A549 (cell line): ENCODE data around the gene ZG16. TPM values are rescaled to one million over a fixed set of nuclear protein-coding genes. Genes with fewer than 3 reads are reported as not detected.
"Not testable (repeated sequence)": the region's sequence is repeated elsewhere in the genome, so short reads cannot be mapped to it uniquely, and the experiment has no call there.

Source experiments
- ATAC-seq, 2 experiments: fragments of 200-7000 bp in 1 of 2; fragments of >200 bp in 1 of 2; cut with Nextera tagmentation in 1 of 2; cut with Tn5 transposase in 1 of 2; 3 replicates each; pipeline versions ENCODE4 v1.8.0 to v1.9.1; 2018 to 2020; ENCODE audit warnings: mild to moderate bottlenecking in 1 of 2, moderate library complexity in 1 of 2
- CTCF ChIA-PET: fragments of 300-600 bp; sonication (Branson Sonifier 250); formaldehyde crosslinking; extraction: SDS; loops from one replicate; lab custom pipeline; 2021; ENCODE audit warnings: antibody characterized with exemption, inconsistent platforms; lab: Yijun Ruan, JAX
- POLR2A ChIA-PET: fragments of 350-600 bp; formaldehyde crosslinking; extraction: SDS; loops from one replicate; lab custom pipeline; 2021; ENCODE audit warnings: antibody characterized with exemption, inconsistent platforms; lab: Yijun Ruan, JAX
- DNase-seq, 2 experiments: peaks; one replicate each; pipeline versions ENCODE4 v3.0.0 to v3.0.0-alpha.2; 2011 to 2016; ENCODE audit warnings: low read depth in 1 of 2, low spot score in 1 of 2
- FAIRE-seq: peaks from 2 replicates; lab custom pipeline; 2011; peaks lifted over from hg19 to GRCh38; lab: Jason Lieb, UNC
- H3K27ac ChIP-seq, 2 experiments: fragments of >200 bp; sonication (Bioruptor Twin); formaldehyde crosslinking; 3 replicates each; pipeline ENCODE4 v1.5.1; 2016 to 2017
- H3K4me1 ChIP-seq: fragments of >200 bp; sonication (Bioruptor Twin); formaldehyde crosslinking; 3 replicates; pipeline ENCODE4 v1.6.1; 2016
- H3K4me2 ChIP-seq: fragments of >200 bp; sonication (Bioruptor Twin); formaldehyde crosslinking; 3 replicates; pipeline ENCODE4 v1.6.1; 2016
- H3K4me3 ChIP-seq: fragments of >200 bp; sonication (Bioruptor Twin); formaldehyde crosslinking; 3 replicates; pipeline ENCODE4 v1.5.1; 2016
- H3K9me3 ChIP-seq: fragments of >200 bp; sonication (Bioruptor Twin); formaldehyde crosslinking; 3 replicates; pipeline ENCODE4 v1.6.1; 2016
- CBX8 ChIP-seq: fragments of 200-600 bp; sonication (generic); IDR thresholded peaks from 2 replicates; pipeline ENCODE4 v1.6.1; 2016
- CHD2 ChIP-seq: fragments of 150-350 bp; IDR thresholded peaks from 2 replicates; pipeline ENCODE4 v1.6.1; 2014; ENCODE audit warnings: low read length; ENCODE audit not compliant: partially characterized antibody
- CHD4 ChIP-seq: fragments of 200-600 bp; sonication (generic); IDR thresholded peaks from 2 replicates; pipeline ENCODE4 v1.6.1; 2016; ENCODE audit warnings: antibody characterized with exemption, mild to moderate bottlenecking, borderline replicate concordance
- EHMT2 ChIP-seq: fragments of 200-600 bp; sonication (generic); IDR thresholded peaks from 2 replicates; pipeline ENCODE4 v1.6.1; 2016; ENCODE audit warnings: antibody characterized with exemption, low read depth, mild to moderate bottlenecking, moderate library complexity
- ESRRA ChIP-seq: fragments of 150-350 bp; IDR thresholded peaks from 2 replicates; pipeline ENCODE4 v1.6.1; 2014; ENCODE audit warnings: mild to moderate bottlenecking, low read length, borderline replicate concordance
- GATA3 ChIP-seq: IDR thresholded peaks from 2 replicates; pipeline ENCODE4 v1.6.1; 2012; ENCODE audit warnings: borderline replicate concordance
- HDAC2 ChIP-seq: fragments of 200-600 bp; sonication (generic); IDR thresholded peaks from 2 replicates; pipeline ENCODE4 v1.6.1; 2016
- HOXB5 ChIP-seq: fragments of 250-450 bp; sonication (Bioruptor Pico); IDR thresholded peaks from 2 replicates; pipeline ENCODE4 v1.5.0; 2020; ENCODE audit warnings: mild to moderate bottlenecking, moderate library complexity
- MAFK ChIP-seq: fragments of 450-650 bp; IDR thresholded peaks from 2 replicates; pipeline ENCODE4 v1.6.1; 2014; ENCODE audit not compliant: partially characterized antibody
- MAZ ChIP-seq: fragments of 150-350 bp; IDR thresholded peaks from 2 replicates; pipeline ENCODE4 v1.6.1; 2014; ENCODE audit warnings: antibody characterized with exemption, low read depth, low read length, borderline replicate concordance
- MYC ChIP-seq: IDR thresholded peaks from 2 replicates; pipeline ENCODE4 v1.6.1; 2012; ENCODE audit warnings: mild to moderate bottlenecking, inconsistent platforms, low read length, improper control_type of control experiment, borderline replicate concordance
- NFE2L2 ChIP-seq: fragments of 150-350 bp; conservative IDR thresholded peaks from 2 replicates; pipeline ENCODE4 v1.6.1; 2014; ENCODE audit warnings: low read length
- PHF8 ChIP-seq: fragments of 200-600 bp; sonication (generic); IDR thresholded peaks from 2 replicates; pipeline ENCODE4 v1.6.1; 2016; ENCODE audit warnings: low read depth, mild to moderate bottlenecking, antibody characterized with exemption, moderate library complexity, borderline replicate concordance
- RCOR1 ChIP-seq: fragments of 150-350 bp; IDR thresholded peaks from 2 replicates; pipeline ENCODE4 v1.6.1; 2014; ENCODE audit warnings: antibody characterized with exemption, low read length, low read depth
- RFX5 ChIP-seq: fragments of 450-650 bp; IDR thresholded peaks from 2 replicates; pipeline ENCODE4 v1.7.1; 2014; ENCODE audit warnings: antibody characterized with exemption, mild to moderate bottlenecking, moderate library complexity
- RNF2 ChIP-seq: fragments of 200-600 bp; sonication (generic); IDR thresholded peaks from 2 replicates; pipeline ENCODE4 v1.6.1; 2016; ENCODE audit warnings: low read depth, mild to moderate bottlenecking, antibody characterized with exemption, moderate library complexity, borderline replicate concordance
- SMC3 ChIP-seq: fragments of >200 bp; sonication (Bioruptor Twin); formaldehyde crosslinking; IDR thresholded peaks from 3 replicates; pipeline ENCODE4 v1.6.1; 2018; ENCODE audit warnings: inconsistent platforms
- TFCP2L1 ChIP-seq: fragments of 250-450 bp; sonication (Bioruptor Pico); IDR thresholded peaks from 2 replicates; pipeline ENCODE4 v1.5.0; 2021; ENCODE audit warnings: mild to moderate bottlenecking
- ZC3H11A ChIP-seq: fragments of 450-650 bp; IDR thresholded peaks from 2 replicates; pipeline ENCODE4 v1.6.1; 2014; ENCODE audit warnings: antibody characterized with exemption, mild to moderate bottlenecking
- WGBS: methylation state at CpG from one replicate; pipeline ENCODE4 v1.1.6; 2017; ENCODE audit errors: missing lambda C conversion rate; 5-methylcytosine and 5-hydroxymethylcytosine counted together
- polyA plus RNA-seq, 4 experiments: library from polyadenylated mRNA; depleted of rRNA in 3 of 4; stranded (reverse); fragments of >200 nt; fragmentation: RNase III in 1 of 4; extraction: RNeasy Plus Mini Kit Qiagen cat#74134 plus additional on column Dnase treatment in 1 of 4; gene quantifications; 2 replicates in 3 of 4; 3 replicates in 1 of 4; pipeline ENCODE4 v1.2.3, GENCODE V29; 2011 to 2017
- TF ChIP-seq, protein P1 (sequence below): fragments of >200 bp; sonication (Bioruptor Twin); formaldehyde crosslinking; IDR thresholded peaks from 3 replicates; pipeline ENCODE4 v1.5.1; 2016
- TF ChIP-seq, protein P2 (sequence below): fragments of 250-450 bp; sonication (Bioruptor Pico); IDR thresholded peaks from 2 replicates; pipeline ENCODE4 v1.5.0; 2021; ENCODE audit warnings: mild to moderate bottlenecking, moderate library complexity, borderline replicate concordance
- TF ChIP-seq, protein P3 (sequence below): IDR thresholded peaks from 2 replicates; pipeline ENCODE4 v1.6.1; 2012
- TF ChIP-seq, protein P4 (sequence below): fragments of 450-650 bp; IDR thresholded peaks from 2 replicates; pipeline ENCODE4 v1.6.1; 2014; ENCODE audit warnings: antibody characterized with exemption
- TF ChIP-seq, protein P5 (sequence below): IDR thresholded peaks from 2 replicates; pipeline ENCODE4 v1.6.1; 2012; ENCODE audit warnings: low read depth, borderline replicate concordance

Gene ZG16
- polyA plus RNA-seq, 2 of the 4 experiments (the other 2 are of a cell fraction) = not detected

DNA sequence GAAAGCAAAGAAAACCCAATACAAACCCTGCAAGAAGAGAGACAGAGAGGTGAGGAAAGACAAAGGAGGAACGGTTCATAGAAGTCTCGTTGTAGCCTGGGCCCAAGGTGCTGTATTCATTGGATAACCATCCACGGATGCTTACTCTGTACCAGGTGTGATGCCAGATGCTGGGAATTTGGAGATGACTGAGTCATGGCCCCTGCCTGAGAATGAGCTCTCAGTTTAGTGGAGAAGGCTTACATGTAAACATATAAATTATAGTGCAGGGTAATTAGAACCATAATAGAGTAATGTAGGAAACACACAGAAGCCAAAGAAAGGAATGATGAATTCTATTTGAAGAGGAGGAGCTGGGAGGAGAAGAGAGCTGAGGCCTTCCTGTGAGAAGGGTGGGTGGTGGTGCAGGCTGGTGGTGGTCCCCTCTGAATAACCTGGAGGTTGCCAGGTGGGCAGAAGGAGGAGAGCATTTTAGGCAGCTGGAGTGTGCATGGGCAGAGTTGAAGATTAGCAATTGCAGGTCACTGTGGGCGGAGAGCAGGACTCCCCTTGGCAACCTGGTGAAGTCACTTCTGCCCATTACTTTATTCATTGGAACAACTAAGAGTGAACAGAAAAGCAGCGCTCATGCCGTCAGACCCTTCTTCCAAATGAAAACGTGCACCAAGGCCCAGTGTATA is 7.7 kb upstream of the ZG16 start:
- ChIA-PET CTCF (interaction anchor here (1.0 to 1.7 kb wide), 3 partner anchors 10 to 79 kb away, joined by 3 to 5 read pairs (median 3); no protein-coding TSS in a partner anchor), POLR2A (no interaction called here)
- H3K4me2 ChIP-seq = no peak overlapping the region
- no peak overlapping the region for H3K27ac ChIP-seq
- DNase-seq (no peak), ATAC-seq (no peak), FAIRE-seq (no peak)
- no peak overlapping the region for H3K4me3 ChIP-seq
- H3K9me3 ChIP-seq = no peaks in the 10 kb centered on the region
- 69% methylated on average over 7 of the region's 7 CpGs for WGBS
- H3K4me1 ChIP-seq = no peaks in the 10 kb centered on the region
- TF ChIP-seq HDAC2 (no peak), RNF2 (no peak), MAZ (no peak), SMC3 (no peak), MAFK (no peak), RCOR1 (no peak), GATA3 (no peak), HOXB5 (CRISPR knock-in tag) (no peak), TFCP2L1 (CRISPR knock-in tag) (no peak)
- TF ChIP-seq, protein P1, sequence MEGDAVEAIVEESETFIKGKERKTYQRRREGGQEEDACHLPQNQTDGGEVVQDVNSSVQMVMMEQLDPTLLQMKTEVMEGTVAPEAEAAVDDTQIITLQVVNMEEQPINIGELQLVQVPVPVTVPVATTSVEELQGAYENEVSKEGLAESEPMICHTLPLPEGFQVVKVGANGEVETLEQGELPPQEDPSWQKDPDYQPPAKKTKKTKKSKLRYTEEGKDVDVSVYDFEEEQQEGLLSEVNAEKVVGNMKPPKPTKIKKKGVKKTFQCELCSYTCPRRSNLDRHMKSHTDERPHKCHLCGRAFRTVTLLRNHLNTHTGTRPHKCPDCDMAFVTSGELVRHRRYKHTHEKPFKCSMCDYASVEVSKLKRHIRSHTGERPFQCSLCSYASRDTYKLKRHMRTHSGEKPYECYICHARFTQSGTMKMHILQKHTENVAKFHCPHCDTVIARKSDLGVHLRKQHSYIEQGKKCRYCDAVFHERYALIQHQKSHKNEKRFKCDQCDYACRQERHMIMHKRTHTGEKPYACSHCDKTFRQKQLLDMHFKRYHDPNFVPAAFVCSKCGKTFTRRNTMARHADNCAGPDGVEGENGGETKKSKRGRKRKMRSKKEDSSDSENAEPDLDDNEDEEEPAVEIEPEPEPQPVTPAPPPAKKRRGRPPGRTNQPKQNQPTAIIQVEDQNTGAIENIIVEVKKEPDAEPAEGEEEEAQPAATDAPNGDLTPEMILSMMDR = no peak
- TF ChIP-seq, protein P2, sequence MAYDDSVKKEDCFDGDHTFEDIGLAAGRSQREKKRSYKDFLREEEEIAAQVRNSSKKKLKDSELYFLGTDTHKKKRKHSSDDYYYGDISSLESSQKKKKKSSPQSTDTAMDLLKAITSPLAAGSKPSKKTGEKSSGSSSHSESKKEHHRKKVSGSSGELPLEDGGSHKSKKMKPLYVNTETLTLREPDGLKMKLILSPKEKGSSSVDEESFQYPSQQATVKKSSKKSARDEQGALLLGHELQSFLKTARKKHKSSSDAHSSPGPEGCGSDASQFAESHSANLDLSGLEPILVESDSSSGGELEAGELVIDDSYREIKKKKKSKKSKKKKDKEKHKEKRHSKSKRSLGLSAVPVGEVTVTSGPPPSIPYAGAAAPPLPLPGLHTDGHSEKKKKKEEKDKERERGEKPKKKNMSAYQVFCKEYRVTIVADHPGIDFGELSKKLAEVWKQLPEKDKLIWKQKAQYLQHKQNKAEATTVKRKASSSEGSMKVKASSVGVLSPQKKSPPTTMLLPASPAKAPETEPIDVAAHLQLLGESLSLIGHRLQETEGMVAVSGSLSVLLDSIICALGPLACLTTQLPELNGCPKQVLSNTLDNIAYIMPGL = no peak

DNA sequence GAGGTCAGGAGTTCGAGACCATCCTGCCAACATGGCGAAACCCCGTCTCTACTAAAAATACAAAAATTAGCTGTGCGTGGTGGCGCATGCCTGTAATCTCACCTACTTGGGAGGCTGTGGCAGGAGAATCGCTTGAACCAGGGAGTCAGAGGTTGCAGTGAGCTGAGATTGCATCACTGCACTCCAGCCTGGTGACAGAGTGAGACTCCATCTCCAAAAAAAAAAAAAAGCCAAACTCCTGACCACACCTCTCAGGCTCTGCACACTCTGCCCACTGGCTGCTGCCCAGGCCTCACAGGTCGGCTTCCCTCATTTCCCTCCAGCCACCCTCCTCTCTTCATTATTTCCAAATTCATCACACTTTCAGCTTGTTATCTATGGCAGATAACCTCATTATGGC is 5.7 kb upstream of the ZG16 start:
- WGBS = 83% methylated on average over 7 of the region's 7 CpGs
- POLR2A ChIA-PET, ATAC-seq, H3K4me1 ChIP-seq, FAIRE-seq, H3K4me3 ChIP-seq, H3K4me2 ChIP-seq, DNase-seq, H3K27ac ChIP-seq, H3K9me3 ChIP-seq: not testable (repeated sequence)
- CTCF ChIA-PET = interaction anchor here (1.4 to 3.3 kb wide), 2 partner anchors 18 to 43 kb away, joined by 4 to 17 read pairs; partner anchors contain the start of gene KIF22

DNA sequence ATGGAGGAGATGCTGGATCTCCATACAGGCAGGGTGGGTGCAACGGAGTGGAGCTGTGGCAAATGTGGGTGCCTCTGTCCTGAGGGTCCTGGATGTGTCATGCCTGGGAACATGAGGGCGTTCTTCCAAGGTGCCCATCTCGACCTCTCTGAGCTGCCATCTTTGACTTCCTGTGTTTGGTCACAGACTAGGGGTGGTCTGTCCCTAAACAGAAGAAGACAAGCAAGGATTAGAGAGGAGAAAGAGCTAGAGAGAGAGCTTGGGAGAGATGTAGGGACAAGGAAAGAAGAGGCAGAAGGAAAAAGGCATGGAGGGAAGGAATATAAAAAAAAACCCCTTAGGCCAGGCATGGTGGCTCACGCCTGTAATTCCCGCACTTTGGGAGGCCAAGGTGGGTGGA is 3.3 kb upstream of the ZG16 start:
- DNase-seq = no peak
- H3K27ac ChIP-seq = no peak overlapping the region
- no peak overlapping the region for H3K4me3 ChIP-seq
- no peak overlapping the region for H3K4me2 ChIP-seq
- peaks cover 7% of the 10 kb centered on the region; the same call in 2 of the 3 replicates for H3K4me1 ChIP-seq
- POLR2A ChIA-PET = interaction anchor here (0.6 kb wide), 1 partner anchor 25 kb away, joined by 3 read pairs; no protein-coding TSS in a partner anchor
- H3K9me3 ChIP-seq = no peaks in the 10 kb centered on the region
- no peak for FAIRE-seq
- ATAC-seq = no peak
- 54% methylated on average over 5 of the region's 5 CpGs for WGBS
- TF ChIP-seq, protein P3, sequence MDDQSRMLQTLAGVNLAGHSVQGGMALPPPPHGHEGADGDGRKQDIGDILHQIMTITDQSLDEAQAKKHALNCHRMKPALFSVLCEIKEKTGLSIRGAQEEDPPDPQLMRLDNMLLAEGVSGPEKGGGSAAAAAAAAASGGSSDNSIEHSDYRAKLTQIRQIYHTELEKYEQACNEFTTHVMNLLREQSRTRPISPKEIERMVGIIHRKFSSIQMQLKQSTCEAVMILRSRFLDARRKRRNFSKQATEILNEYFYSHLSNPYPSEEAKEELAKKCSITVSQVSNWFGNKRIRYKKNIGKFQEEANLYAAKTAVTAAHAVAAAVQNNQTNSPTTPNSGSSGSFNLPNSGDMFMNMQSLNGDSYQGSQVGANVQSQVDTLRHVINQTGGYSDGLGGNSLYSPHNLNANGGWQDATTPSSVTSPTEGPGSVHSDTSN = no peak
- TF ChIP-seq NFE2L2 = no peak
- TF ChIP-seq HOXB5 (CRISPR knock-in tag) = no peak
- TF ChIP-seq, protein P4, sequence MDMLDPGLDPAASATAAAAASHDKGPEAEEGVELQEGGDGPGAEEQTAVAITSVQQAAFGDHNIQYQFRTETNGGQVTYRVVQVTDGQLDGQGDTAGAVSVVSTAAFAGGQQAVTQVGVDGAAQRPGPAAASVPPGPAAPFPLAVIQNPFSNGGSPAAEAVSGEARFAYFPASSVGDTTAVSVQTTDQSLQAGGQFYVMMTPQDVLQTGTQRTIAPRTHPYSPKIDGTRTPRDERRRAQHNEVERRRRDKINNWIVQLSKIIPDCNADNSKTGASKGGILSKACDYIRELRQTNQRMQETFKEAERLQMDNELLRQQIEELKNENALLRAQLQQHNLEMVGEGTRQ = no peak
- TF ChIP-seq ESRRA = no peak
- TF ChIP-seq ZC3H11A = no peak
- no peak for TF ChIP-seq RFX5
- no peak for TF ChIP-seq CHD2
- TF ChIP-seq CHD4 = no peak
- no peak for TF ChIP-seq PHF8
- TF ChIP-seq, protein P5, sequence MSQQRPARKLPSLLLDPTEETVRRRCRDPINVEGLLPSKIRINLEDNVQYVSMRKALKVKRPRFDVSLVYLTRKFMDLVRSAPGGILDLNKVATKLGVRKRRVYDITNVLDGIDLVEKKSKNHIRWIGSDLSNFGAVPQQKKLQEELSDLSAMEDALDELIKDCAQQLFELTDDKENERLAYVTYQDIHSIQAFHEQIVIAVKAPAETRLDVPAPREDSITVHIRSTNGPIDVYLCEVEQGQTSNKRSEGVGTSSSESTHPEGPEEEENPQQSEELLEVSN = no peak
- TF ChIP-seq EHMT2 = no peak
- no peak for TF ChIP-seq CBX8
- no peak for TF ChIP-seq MYC
- TF ChIP-seq, all 56 proteins: peak for 0
- CTCF ChIA-PET = interaction anchor here (0.8 to 3.3 kb wide), 3 partner anchors 11 to 83 kb away, joined by 3 to 17 read pairs (median 3); partner anchors contain the start of gene KIF22
